ENCODE results near the gene ACBD6.

Gene ACBD6

DNA sequence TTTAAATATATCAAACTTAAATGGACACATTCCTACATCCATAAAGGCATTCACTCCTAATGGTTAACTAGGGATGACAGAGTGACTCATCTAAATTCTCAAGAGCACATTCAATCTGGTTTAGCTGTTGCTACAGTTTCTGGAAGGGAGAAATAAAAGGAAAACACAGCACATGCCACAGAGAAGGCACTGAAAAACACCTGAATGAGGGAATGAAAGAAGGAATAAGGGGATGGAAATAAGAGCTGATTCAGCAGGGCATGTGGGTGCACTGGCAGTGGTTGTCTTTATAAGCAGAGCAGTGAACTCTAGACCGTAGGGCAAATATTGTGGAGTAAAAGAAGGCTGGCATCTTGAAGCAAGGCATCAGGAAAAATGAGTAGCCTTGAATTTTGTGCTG is 193.0 kb downstream of the ACBD6 start:
- H3K4me2 ChIP-seq = no peak overlapping the region
- no peak for TF ChIP-seq CTCF (conservative IDR thresholded peaks at IDR 0.05; ENCODE audit: low read depth, low read length)

GRCh38 chr1:180301135-180301742 is 201.1 kb downstream of the ACBD6 start:
- TF ChIP-seq CTCF (conservative IDR thresholded peaks at IDR 0.05; ENCODE audit: low read depth, low read length) = no peak
- Histone ChIP-seq H3K27me3 (ENCODE audit: insufficient read depth, low read depth) (no peaks in the 10 kb centered on the region), H3K36me3 (ENCODE audit: insufficient read depth) (no peaks in the 10 kb centered on the region), H3K79me2 (ENCODE audit: insufficient read depth, low read depth) (no peaks in the 10 kb centered on the region), H3K9ac (no peak overlapping the region), H3K4me3 (IDR thresholded peaks at IDR 0.05; ENCODE audit: insufficient read depth, low read depth, low read length) (no peak overlapping the region), H3K4me1 (ENCODE audit: low read depth, poor library complexity, severe bottlenecking) (no peaks in the 10 kb centered on the region), H4K20me1 (ENCODE audit: insufficient read depth) (no peaks in the 10 kb centered on the region), H3K4me2 (no peak overlapping the region), H2AFZ (ENCODE audit: low read depth) (no peak overlapping the region), H3K27ac (no peak overlapping the region)

More for the DNA sequence above, 193.0 kb downstream of the ACBD6 start:
- Histone ChIP-seq H3K36me3 (ENCODE audit: insufficient read depth) (no peaks in the 10 kb centered on the region), H4K20me1 (ENCODE audit: insufficient read depth) (no peaks in the 10 kb centered on the region), H3K4me1 (ENCODE audit: low read depth, poor library complexity, severe bottlenecking) (no peaks in the 10 kb centered on the region), H3K27me3 (ENCODE audit: insufficient read depth, low read depth) (no peaks in the 10 kb centered on the region; the same call in 1 of the 2 replicates), H2AFZ (ENCODE audit: low read depth) (no peak overlapping the region), H3K4me3 (IDR thresholded peaks at IDR 0.05; ENCODE audit: insufficient read depth, low read depth, low read length) (no peak overlapping the region), H3K27ac (no peak overlapping the region), H3K79me2 (ENCODE audit: insufficient read depth, low read depth) (no peaks in the 10 kb centered on the region), H3K9ac (no peak overlapping the region)

GRCh38 chr1:180299479-180300221 is 202.7 kb downstream of the ACBD6 start:
- TF ChIP-seq CTCF (conservative IDR thresholded peaks at IDR 0.05; ENCODE audit: low read depth, low read length) = no peak
- Histone ChIP-seq H3K4me2 (no peak overlapping the region), H3K4me3 (IDR thresholded peaks at IDR 0.05; ENCODE audit: insufficient read depth, low read depth, low read length) (no peak overlapping the region), H2AFZ (ENCODE audit: low read depth) (no peak overlapping the region), H3K9ac (no peak overlapping the region), H4K20me1 (ENCODE audit: insufficient read depth) (no peaks in the 10 kb centered on the region), H3K36me3 (ENCODE audit: insufficient read depth) (no peaks in the 10 kb centered on the region), H3K79me2 (ENCODE audit: insufficient read depth, low read depth) (no peaks in the 10 kb centered on the region), H3K27ac (no peak overlapping the region), H3K4me1 (ENCODE audit: low read depth, poor library complexity, severe bottlenecking) (no peaks in the 10 kb centered on the region), H3K27me3 (ENCODE audit: insufficient read depth, low read depth) (no peaks in the 10 kb centered on the region)

DNA sequence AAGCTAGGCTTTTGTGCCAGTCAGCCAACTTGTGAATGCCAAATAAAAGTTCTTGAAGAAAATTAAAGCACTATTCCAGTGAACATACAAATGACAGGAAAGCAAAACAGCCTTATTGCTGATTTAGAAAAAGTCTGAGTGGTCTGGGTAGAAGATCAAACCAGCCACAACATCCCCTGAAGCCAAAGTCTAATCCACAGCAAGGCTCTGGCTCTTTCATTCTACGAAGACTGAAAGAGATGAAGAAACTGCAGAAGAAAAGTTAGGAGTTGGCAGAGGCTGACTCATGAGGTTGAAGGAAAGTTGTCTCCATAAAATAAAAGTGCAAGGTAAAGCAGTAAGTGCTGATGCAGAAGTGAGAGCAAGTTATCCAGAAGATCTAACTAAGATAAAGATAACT is 206.4 kb downstream of the ACBD6 start:
- TF ChIP-seq CTCF (conservative IDR thresholded peaks at IDR 0.05; ENCODE audit: low read depth, low read length) = no peak
- no peak overlapping the region for H3K4me2 ChIP-seq
- no peak overlapping the region for H2AFZ ChIP-seq (ENCODE audit: low read depth)

More for the DNA sequence above, 206.4 kb downstream of the ACBD6 start:
- Histone ChIP-seq H3K4me3 (IDR thresholded peaks at IDR 0.05; ENCODE audit: insufficient read depth, low read depth, low read length) (no peak overlapping the region), H4K20me1 (ENCODE audit: insufficient read depth) (no peaks in the 10 kb centered on the region), H3K4me1 (ENCODE audit: low read depth, poor library complexity, severe bottlenecking) (peaks cover 14% of the 10 kb centered on the region), H3K79me2 (ENCODE audit: insufficient read depth, low read depth) (no peaks in the 10 kb centered on the region), H3K9ac (no peak overlapping the region), H3K36me3 (ENCODE audit: insufficient read depth) (no peaks in the 10 kb centered on the region), H3K27me3 (ENCODE audit: insufficient read depth, low read depth) (no peaks in the 10 kb centered on the region), H3K27ac (no peak overlapping the region)
